Gastrocnemius medialis (tissue), 4 donors: ENCODE measurements around the gene LRRC26. TPM values are rescaled to one million over a fixed set of nuclear protein-coding genes. Genes with fewer than 3 reads are reported as not detected.

ENCODE experiments used
- ATAC-seq, 2 donors: fragments of 150-250 bp; one replicate each; pipeline ENCODE4 v1.9.1; 2016
- DNase-seq, 2 donors: peaks; one replicate each; pipeline ENCODE4 v3.0.0-alpha.2; 2019
- H3K27ac ChIP-seq, 4 donors: fragments of 200-600 bp; sonication (generic); 1 replicate in 1 of 4; 2 replicates in 3 of 4; pipeline ENCODE4 v1.5.1; 2016 to 2018; ENCODE audit warnings: mild to moderate bottlenecking in 2 of 4, moderate library complexity in 1 of 4
- H3K27me3 ChIP-seq, 3 donors: fragments of 200-600 bp; sonication (generic) in 2 of 3; 1 replicate in 1 of 3; 2 replicates in 2 of 3; pipeline versions ENCODE4 v1.5.1 to v1.6.0; 2016 to 2019; ENCODE audit warnings: mild to moderate bottlenecking in 1 of 3, moderate library complexity in 1 of 3
- H3K36me3 ChIP-seq, 2 donors: fragments of 200-600 bp; sonication (generic) in 1 of 2; one replicate each; pipeline ENCODE4 v1.5.1; 2017 to 2018
- H3K4me1 ChIP-seq, 2 donors: fragments of 200-600 bp; sonication (generic) in 1 of 2; one replicate each; pipeline ENCODE4 v1.5.1; 2016 to 2017; ENCODE audit warnings: mild to moderate bottlenecking in 2 of 2
- H3K4me3 ChIP-seq, 4 donors: fragments of 200-600 bp; sonication (generic) in 3 of 4; 1 replicate in 1 of 4; 2 replicates in 3 of 4; pipeline ENCODE4 v1.5.1; 2016 to 2019; ENCODE audit warnings: mild to moderate bottlenecking in 2 of 4
- H3K9me3 ChIP-seq, 3 donors: fragments of 200-600 bp; sonication (generic) in 2 of 3; 1 replicate in 1 of 3; 2 replicates in 2 of 3; pipeline ENCODE4 v1.5.1; 2016 to 2019
- POLR2A ChIP-seq, 2 donors: fragments of 450-650 bp; IDR thresholded peaks; one replicate each; pipeline ENCODE4 v1.6.1; 2017; ENCODE audit warnings: antibody characterized with exemption in 2 of 2, mild to moderate bottlenecking in 2 of 2, moderate library complexity in 2 of 2
- in situ Hi-C, 4 donors: fragments of 200-750 bp; cut with MboI; loops; one replicate each; pipeline versions ENCODE4 v1.15.0 to v1.8.0; 2017; ENCODE audit warnings: low sequenced_read_pairs in 4 of 4
- intact Hi-C: fragments of 100-400 bp; cut with DNase I; formaldehyde crosslinking; loops from one replicate; pipeline ENCODE4 v1.15.1; 2023; ENCODE audit warnings: low total_unique reads
- total RNA-seq, 4 donors: library from RNA; depleted of rRNA; stranded (reverse); fragments of >200 nt; gene quantifications; one replicate each; pipeline versions ENCODE4 v1.1.0 to v1.2.3, GENCODE V29; 2016
- TF ChIP-seq, protein P1 (sequence below), 5 experiments: fragments of 450-650 bp in 3 of 5; fragments of 200-600 bp in 2 of 5; sonication (generic) in 2 of 5; IDR thresholded peaks in 4 of 5; conservative IDR thresholded peaks in 1 of 5; 1 replicate in 4 of 5; 2 replicates in 1 of 5; pipeline ENCODE4 v1.5.1; 2016 to 2019; ENCODE audit warnings: antibody characterized with exemption in 5 of 5, mild to moderate bottlenecking in 3 of 5, moderate library complexity in 3 of 5

LRRC26 gene
- total RNA-seq, 4 donors from 2014 or later: not detected

GRCh38 chr9:137163805-137164204 lies 6.0 kb downstream of the LRRC26 start:
- Histone ChIP-seq H3K4me3 (no peak overlapping the region), H3K27me3 (peaks cover 88 to 99% (median 98%) of the 10 kb centered on the region in 3 donors), H3K4me1 (peaks cover 3 to 21% of the 10 kb centered on the region in 2 donors), H3K36me3 (no peaks in the 10 kb centered on the region), H3K9me3 (no peaks in the 10 kb centered on the region), H3K27ac (no peak overlapping the region)
- in situ Hi-C loops: no loop called here
- intact Hi-C loops: no loop called here
- ATAC-seq (no peak), DNase-seq (no peak)
- TF ChIP-seq, protein P1, sequence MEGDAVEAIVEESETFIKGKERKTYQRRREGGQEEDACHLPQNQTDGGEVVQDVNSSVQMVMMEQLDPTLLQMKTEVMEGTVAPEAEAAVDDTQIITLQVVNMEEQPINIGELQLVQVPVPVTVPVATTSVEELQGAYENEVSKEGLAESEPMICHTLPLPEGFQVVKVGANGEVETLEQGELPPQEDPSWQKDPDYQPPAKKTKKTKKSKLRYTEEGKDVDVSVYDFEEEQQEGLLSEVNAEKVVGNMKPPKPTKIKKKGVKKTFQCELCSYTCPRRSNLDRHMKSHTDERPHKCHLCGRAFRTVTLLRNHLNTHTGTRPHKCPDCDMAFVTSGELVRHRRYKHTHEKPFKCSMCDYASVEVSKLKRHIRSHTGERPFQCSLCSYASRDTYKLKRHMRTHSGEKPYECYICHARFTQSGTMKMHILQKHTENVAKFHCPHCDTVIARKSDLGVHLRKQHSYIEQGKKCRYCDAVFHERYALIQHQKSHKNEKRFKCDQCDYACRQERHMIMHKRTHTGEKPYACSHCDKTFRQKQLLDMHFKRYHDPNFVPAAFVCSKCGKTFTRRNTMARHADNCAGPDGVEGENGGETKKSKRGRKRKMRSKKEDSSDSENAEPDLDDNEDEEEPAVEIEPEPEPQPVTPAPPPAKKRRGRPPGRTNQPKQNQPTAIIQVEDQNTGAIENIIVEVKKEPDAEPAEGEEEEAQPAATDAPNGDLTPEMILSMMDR (IDR thresholded peaks at IDR 0.05 in 4 of 5, conservative IDR thresholded peaks at IDR 0.05 in 1 of 5): no peak
- TF ChIP-seq POLR2A (IDR thresholded peaks at IDR 0.05): no peak

- no peak for ATAC-seq
- Histone ChIP-seq H3K36me3 (no peaks in the 10 kb centered on the region), H3K27me3 (peaks cover 90 to 100% (median 100%) of the 10 kb centered on the region in 3 donors), H3K4me3 (peak overlapping the region in 3 of 4 donors; percentile 23 to 34 (median 27)), H3K9me3 (no peaks in the 10 kb centered on the region), H3K4me1 (peaks cover 0 to 18% of the 10 kb centered on the region in 2 donors), H3K27ac (no peak overlapping the region)
- TF ChIP-seq, protein P1 (IDR thresholded peaks at IDR 0.05 in 4 of 5, conservative IDR thresholded peaks at IDR 0.05 in 1 of 5): no peak
- TF ChIP-seq POLR2A (IDR thresholded peaks at IDR 0.05): no peak
- no peak for DNase-seq
- intact Hi-C loops: no loop called here
- in situ Hi-C loops: no loop called here
Measured at GRCh38 chr9:137163365-137163715, 6.5 kb downstream of the LRRC26 start.

DNA sequence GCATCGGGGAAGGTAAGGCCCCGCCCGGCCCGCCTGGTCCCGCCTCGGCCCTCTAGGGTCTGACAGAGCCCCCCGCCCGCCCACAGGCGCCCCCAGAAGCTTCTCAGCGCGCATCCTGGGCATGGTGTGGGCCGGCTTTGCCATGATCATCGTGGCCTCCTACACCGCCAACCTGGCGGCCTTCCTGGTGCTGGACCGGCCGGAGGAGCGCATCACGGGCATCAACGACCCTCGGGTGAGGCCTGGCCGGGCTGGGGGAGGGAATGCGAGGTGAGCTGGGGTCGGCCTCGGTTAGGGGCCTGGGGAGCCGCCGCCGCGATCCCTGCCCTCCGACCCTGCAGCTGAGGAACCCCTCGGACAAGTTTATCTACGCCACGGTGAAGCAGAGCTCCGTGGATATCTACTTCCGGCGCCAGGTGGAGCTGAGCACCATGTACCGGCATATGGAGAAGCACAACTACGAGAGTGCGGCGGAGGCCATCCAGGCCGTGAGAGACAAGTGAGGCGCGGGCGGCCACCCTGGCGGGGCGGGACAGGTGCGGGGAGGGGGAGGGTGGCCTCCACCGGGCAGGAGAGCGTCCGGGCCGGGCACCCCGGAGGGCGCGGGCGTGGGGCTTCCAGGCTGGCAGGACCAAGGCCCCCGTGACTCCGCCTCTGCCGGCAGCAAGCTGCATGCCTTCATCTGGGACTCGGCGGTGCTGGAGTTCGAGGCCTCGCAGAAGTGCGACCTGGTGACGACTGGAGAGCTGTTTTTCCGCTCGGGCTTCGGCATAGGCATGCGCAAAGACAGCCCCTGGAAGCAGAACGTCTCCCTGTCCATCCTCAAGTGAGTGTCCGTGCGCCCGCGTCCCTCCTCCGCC lies 7.1 kb downstream of the LRRC26 start:
- no peaks in the 10 kb centered on the region for H3K36me3 ChIP-seq
- H3K4me1 ChIP-seq: peaks cover 0 to 12% of the 10 kb centered on the region in 2 donors
- H3K27ac ChIP-seq: no peak overlapping the region
- in situ Hi-C loops: no loop called here
- H3K27me3 ChIP-seq: peaks cover 92 to 100% (median 100%) of the 10 kb centered on the region in 3 donors
- intact Hi-C loops: no loop called here
- no peaks in the 10 kb centered on the region for H3K9me3 ChIP-seq
- peak overlapping the region in 3 of 4 donors; percentile 23 to 34 (median 27) for H3K4me3 ChIP-seq
- TF ChIP-seq, protein P1 (IDR thresholded peaks at IDR 0.05 in 4 of 5, conservative IDR thresholded peaks at IDR 0.05 in 1 of 5): no peak
- no peak for TF ChIP-seq POLR2A (IDR thresholded peaks at IDR 0.05)
- DNase-seq: no peak
- ATAC-seq: no peak

DNA sequence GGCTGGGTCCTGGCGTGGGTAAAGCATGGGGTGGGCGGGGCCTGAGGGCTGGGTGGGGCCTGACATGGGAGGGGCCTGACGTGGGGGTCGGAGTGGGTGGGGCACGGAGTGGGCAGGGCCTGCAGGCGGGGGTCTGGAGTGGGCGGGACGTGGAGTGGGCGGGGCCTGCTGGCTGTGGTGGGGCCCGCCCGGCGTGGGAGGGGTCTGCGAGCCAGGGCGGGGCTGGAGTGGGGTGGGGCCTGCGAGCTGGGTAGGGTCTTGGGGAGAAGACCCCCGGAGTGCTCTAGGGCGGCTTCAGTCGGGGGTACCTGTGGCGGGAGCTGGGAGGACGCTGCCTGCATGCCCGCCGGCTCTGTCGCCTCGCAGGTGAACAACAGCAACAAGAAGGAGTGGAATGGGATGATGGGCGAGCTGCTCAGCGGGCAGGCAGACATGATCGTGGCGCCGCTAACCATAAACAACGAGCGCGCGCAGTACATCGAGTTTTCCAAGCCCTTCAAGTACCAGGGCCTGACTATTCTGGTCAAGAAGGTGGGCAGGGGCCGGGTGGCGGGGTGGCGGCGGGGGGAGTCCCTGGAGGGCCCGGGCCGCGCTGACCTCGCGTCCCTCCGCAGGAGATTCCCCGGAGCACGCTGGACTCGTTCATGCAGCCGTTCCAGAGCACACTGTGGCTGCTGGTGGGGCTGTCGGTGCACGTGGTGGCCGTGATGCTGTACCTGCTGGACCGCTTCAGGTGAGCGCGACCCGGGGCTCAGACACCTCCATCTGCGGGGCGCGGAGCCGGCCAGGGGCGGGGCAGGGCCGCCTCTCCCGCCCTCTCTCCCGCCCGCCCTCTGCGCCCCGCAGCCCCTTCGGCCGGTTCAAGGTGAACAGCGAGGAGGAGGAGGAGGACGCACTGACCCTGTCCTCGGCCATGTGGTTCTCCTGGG lies 8.0 kb downstream of the LRRC26 start:
- Histone ChIP-seq H3K27me3 (peaks cover 90 to 100% (median 100%) of the 10 kb centered on the region in 3 donors), H3K36me3 (no peaks in the 10 kb centered on the region), H3K4me3 (no peak overlapping the region), H3K9me3 (no peaks in the 10 kb centered on the region), H3K27ac (no peak overlapping the region), H3K4me1 (peaks cover 0 to 12% of the 10 kb centered on the region in 2 donors)
- no peak for ATAC-seq
- no peak for TF ChIP-seq POLR2A (IDR thresholded peaks at IDR 0.05)
- TF ChIP-seq, protein P1 (IDR thresholded peaks at IDR 0.05 in 4 of 5, conservative IDR thresholded peaks at IDR 0.05 in 1 of 5): no peak
- in situ Hi-C loops (no loop called here), intact Hi-C loops (no loop called here)
- no peak for DNase-seq
